Muscle layer of colon (tissue), 2 donors: Measurements from ENCODE around the gene MAGI1.
"Not testable (repeated sequence)": the region's sequence is repeated elsewhere in the genome, so short reads cannot be mapped to it uniquely, and the experiment has no call there.

ENCODE experiments used
- H3K27ac ChIP-seq: one replicate; pipeline ENCODE4 v1.7.0; 2013; ENCODE audit warnings: low read depth, mild to moderate bottlenecking, low read length, moderate library complexity
- H3K27me3 ChIP-seq, 2 donors: one replicate each; pipeline ENCODE4 v1.7.0; 2013; ENCODE audit warnings: low read length in 2 of 2, mild to moderate bottlenecking in 2 of 2; ENCODE audit not compliant: insufficient read depth in 2 of 2, control insufficient read depth in 1 of 2
- H3K36me3 ChIP-seq: one replicate; pipeline ENCODE4 v1.7.0; 2013; ENCODE audit warnings: mild to moderate bottlenecking, low read length; ENCODE audit not compliant: insufficient read depth
- H3K4me1 ChIP-seq: one replicate; pipeline ENCODE4 v1.7.0; 2013; ENCODE audit warnings: mild to moderate bottlenecking, low read length; ENCODE audit not compliant: insufficient read depth
- H3K4me3 ChIP-seq, 2 donors: one replicate each; pipeline ENCODE4 v1.7.0; 2013; ENCODE audit warnings: low read length in 2 of 2, low read depth in 1 of 2, mild to moderate bottlenecking in 1 of 2, moderate library complexity in 1 of 2
- H3K9ac ChIP-seq: one replicate; pipeline ENCODE4 v1.7.0; 2013; ENCODE audit warnings: low read length
- H3K9me3 ChIP-seq: one replicate; pipeline ENCODE4 v1.7.0; 2013; ENCODE audit warnings: mild to moderate bottlenecking, low read length
- donor health status: abdominal sarcoma.
- donor health status: Adenocarcinoma of cecum.

Gene MAGI1

GRCh38 chr3:65623362-65623761, 415.4 kb downstream of the MAGI1 start:
- Histone ChIP-seq H3K27me3 (no peaks in the 10 kb centered on the region), H3K4me1 (no peaks in the 10 kb centered on the region), H3K27ac (no peak overlapping the region), H3K9ac (no peak overlapping the region), H3K36me3 (no peaks in the 10 kb centered on the region), H3K9me3 (no peaks in the 10 kb centered on the region), H3K4me3 (no peak overlapping the region)

- Histone ChIP-seq H3K4me1 (no peaks in the 10 kb centered on the region), H3K9me3 (no peaks in the 10 kb centered on the region), H3K27ac (no peak overlapping the region), H3K9ac (no peak overlapping the region), H3K4me3 (no peak overlapping the region), H3K27me3 (no peaks in the 10 kb centered on the region), H3K36me3 (no peaks in the 10 kb centered on the region)
Measured at GRCh38 chr3:65619888-65620287, 418.8 kb downstream of the MAGI1 start.

- no peak overlapping the region for H3K9ac ChIP-seq
- H3K27ac ChIP-seq = no peak overlapping the region
- no peak overlapping the region for H3K4me3 ChIP-seq
- no peaks in the 10 kb centered on the region for H3K36me3 ChIP-seq
- no peaks in the 10 kb centered on the region for H3K9me3 ChIP-seq
- no peaks in the 10 kb centered on the region for H3K4me1 ChIP-seq
- H3K27me3 ChIP-seq = no peaks in the 10 kb centered on the region
Measured at GRCh38 chr3:65619451-65619881, 419.3 kb downstream of the MAGI1 start.

- no peak overlapping the region for H3K4me3 ChIP-seq
- H3K9ac ChIP-seq = no peak overlapping the region
- no peaks in the 10 kb centered on the region for H3K4me1 ChIP-seq
- no peaks in the 10 kb centered on the region for H3K27me3 ChIP-seq
- no peaks in the 10 kb centered on the region for H3K36me3 ChIP-seq
- no peak overlapping the region for H3K27ac ChIP-seq
- H3K9me3 ChIP-seq = no peaks in the 10 kb centered on the region
Measured at GRCh38 chr3:65618599-65618998, 420.1 kb downstream of the MAGI1 start.

- H3K36me3 ChIP-seq = no peaks in the 10 kb centered on the region
- H3K4me3 ChIP-seq = no peak overlapping the region
- H3K27me3 ChIP-seq = no peaks in the 10 kb centered on the region
- no peak overlapping the region for H3K9ac ChIP-seq
- H3K27ac ChIP-seq = no peak overlapping the region
- no peaks in the 10 kb centered on the region for H3K4me1 ChIP-seq
- no peaks in the 10 kb centered on the region for H3K9me3 ChIP-seq
Measured at GRCh38 chr3:65617787-65618186, 420.9 kb downstream of the MAGI1 start.

GRCh38 chr3:65617209-65617608, 421.5 kb downstream of the MAGI1 start:
- Histone ChIP-seq H3K9ac (no peak overlapping the region), H3K36me3 (no peaks in the 10 kb centered on the region), H3K27ac (no peak overlapping the region), H3K27me3 (no peaks in the 10 kb centered on the region), H3K4me3 (no peak overlapping the region), H3K9me3 (no peaks in the 10 kb centered on the region), H3K4me1 (no peaks in the 10 kb centered on the region)

GRCh38 chr3:65616563-65616962, 422.2 kb downstream of the MAGI1 start:
- H3K27ac ChIP-seq = no peak overlapping the region
- H3K4me1 ChIP-seq = no peaks in the 10 kb centered on the region

GRCh38 chr3:65615329-65615728, 423.4 kb downstream of the MAGI1 start:
- Histone ChIP-seq H3K27ac (no peak overlapping the region), H3K9me3 (no peaks in the 10 kb centered on the region), H3K9ac (no peak overlapping the region), H3K36me3 (no peaks in the 10 kb centered on the region), H3K27me3 (no peaks in the 10 kb centered on the region), H3K4me1 (no peaks in the 10 kb centered on the region), H3K4me3 (no peak overlapping the region)

More at GRCh38 chr3:65616563-65616962, 422.2 kb downstream of the MAGI1 start:
- H3K9me3 ChIP-seq = no peaks in the 10 kb centered on the region
- H3K36me3 ChIP-seq = no peaks in the 10 kb centered on the region
- no peaks in the 10 kb centered on the region for H3K27me3 ChIP-seq
- no peak overlapping the region for H3K9ac ChIP-seq
- no peak overlapping the region for H3K4me3 ChIP-seq

GRCh38 chr3:65614585-65614984, 424.1 kb downstream of the MAGI1 start:
- no peaks in the 10 kb centered on the region for H3K9me3 ChIP-seq
- no peak overlapping the region for H3K27ac ChIP-seq
- no peak overlapping the region for H3K4me3 ChIP-seq

GRCh38 chr3:65607965-65608460, 430.7 kb downstream of the MAGI1 start:
- H3K4me3 ChIP-seq, H3K27me3 ChIP-seq, H3K4me1 ChIP-seq, H3K27ac ChIP-seq, H3K9me3 ChIP-seq, H3K9ac ChIP-seq, H3K36me3 ChIP-seq: not testable (repeated sequence)

More at GRCh38 chr3:65614585-65614984, 424.1 kb downstream of the MAGI1 start:
- H3K27me3 ChIP-seq = no peaks in the 10 kb centered on the region
- no peaks in the 10 kb centered on the region for H3K36me3 ChIP-seq
- H3K9ac ChIP-seq = no peak overlapping the region
- H3K4me1 ChIP-seq = no peaks in the 10 kb centered on the region

- H3K36me3 ChIP-seq = no peaks in the 10 kb centered on the region
- H3K4me1 ChIP-seq = no peaks in the 10 kb centered on the region
- H3K4me3 ChIP-seq = no peak overlapping the region
- no peaks in the 10 kb centered on the region for H3K27me3 ChIP-seq
- H3K9me3 ChIP-seq = no peaks in the 10 kb centered on the region
- H3K27ac ChIP-seq = no peak overlapping the region
- no peak overlapping the region for H3K9ac ChIP-seq
Measured at GRCh38 chr3:65607101-65607500, 431.6 kb downstream of the MAGI1 start.

- H3K4me1 ChIP-seq = no peaks in the 10 kb centered on the region
- H3K27me3 ChIP-seq = no peaks in the 10 kb centered on the region
- no peak overlapping the region for H3K9ac ChIP-seq
- no peaks in the 10 kb centered on the region for H3K36me3 ChIP-seq
- H3K27ac ChIP-seq = no peak overlapping the region
- no peaks in the 10 kb centered on the region for H3K9me3 ChIP-seq
- H3K4me3 ChIP-seq = no peak overlapping the region
Measured at GRCh38 chr3:65605876-65606432, 432.8 kb downstream of the MAGI1 start.
